HCT116 (cell line): ENCODE results near the gene TSSK6. TPM values are rescaled to one million over a fixed set of nuclear protein-coding genes. Genes with fewer than 3 reads are reported as not detected.

Source experiments
- ATAC-seq: fragments of 200-7000 bp; cut with Tn5 transposase; 2 replicates; pipeline ENCODE4 v1.9.1; 2020; ENCODE audit warnings: mild to moderate bottlenecking, moderate library complexity
- BruUV-seq: library from RNA; stranded (reverse); fragments of 400-500 nt; replicated peaks from 2 replicates; lab custom pipeline; 2021; lab: Mats Ljungman, UMichigan
- CTCF ChIA-PET: fragments of 300-600 bp; sonication (Branson Sonifier 250); formaldehyde crosslinking; loops from one replicate; lab custom pipeline; 2021; ENCODE audit warnings: antibody characterized with exemption; lab: Charles Lee
- POLR2A ChIA-PET: fragments of 300-600, 350-600 bp; sonication (Branson Sonifier 250); formaldehyde crosslinking; loops from one replicate; lab custom pipeline; 2021; ENCODE audit warnings: antibody characterized with exemption; lab: Charles Lee
- RAD21 ChIA-PET, 2 experiments: fragments of 300-600 bp; sonication (Branson Sonifier 250); formaldehyde crosslinking; loops; one replicate each; lab custom pipeline; 2023; ENCODE audit warnings: low total read pairs in 2 of 2; ENCODE audit not compliant: uncharacterized antibody in 2 of 2, unreplicated experiment in 2 of 2, low non-redundant PET in 1 of 2; lab: Charles Lee
- DNase-seq: peaks from one replicate; pipeline ENCODE4 v3.0.0-alpha.2; 2010; ENCODE audit warnings: low read depth, low spot score
- H2AFZ ChIP-seq: fragments of 200-600 bp; shearing (Covaris generic), sonication (generic); 2 replicates; pipeline ENCODE4 v1.6.1; 2017; ENCODE audit warnings: low read depth, mixed run types, mixed read lengths, antibody characterized with exemption, low read length; ENCODE audit not compliant: poor library complexity, severe bottlenecking
- H3K27ac ChIP-seq: 2 replicates; pipeline ENCODE4 v1.5.1; 2012; ENCODE audit warnings: low read depth, low read length
- H3K27me3 ChIP-seq: fragments of 200-600 bp; sonication (generic); 2 replicates; pipeline ENCODE4 v1.6.1; 2016; ENCODE audit warnings: mixed run types, low read length, mixed read lengths; ENCODE audit not compliant: insufficient read depth
- H3K36me3 ChIP-seq, 2 experiments: fragments of 200-500 bp in 1 of 2; fragments of 200-600 bp in 1 of 2; sonication (Bioruptor generic) in 1 of 2; sonication (generic) in 1 of 2; 2 replicates each; pipeline versions ENCODE4 v1.5.1 to v1.6.1; 2014 to 2016; ENCODE audit warnings: low read length in 2 of 2, inconsistent platforms in 1 of 2, mixed read lengths in 1 of 2, mixed run types in 1 of 2; ENCODE audit not compliant: insufficient read depth in 2 of 2, control insufficient read depth in 1 of 2
- H3K4me1 ChIP-seq, 2 experiments: fragments of 200-600 bp in 1 of 2; sonication (generic) in 1 of 2; 2 replicates each; pipeline versions ENCODE4 v1.5.1 to v1.6.1; 2012 to 2017; ENCODE audit warnings: low read length in 2 of 2, inconsistent platforms in 1 of 2, mild to moderate bottlenecking in 1 of 2, mixed read lengths in 1 of 2, mixed run types in 1 of 2, moderate library complexity in 1 of 2; ENCODE audit not compliant: insufficient read depth in 2 of 2, control insufficient read depth in 1 of 2
- H3K4me2 ChIP-seq: fragments of 200-600 bp; sonication (generic); 2 replicates; pipeline ENCODE4 v1.6.1; 2017; ENCODE audit warnings: mixed run types, low read length, mixed read lengths
- H3K4me3 ChIP-seq, 2 experiments: fragments of 200-600 bp in 1 of 2; sonication (generic) in 1 of 2; replicated peaks in 1 of 2; 2 replicates each; pipeline ENCODE4 v1.5.1; 2011 to 2016; ENCODE audit warnings: low read length in 2 of 2, control low read depth in 1 of 2, low read depth in 1 of 2, mild to moderate bottlenecking in 1 of 2, mixed read lengths in 1 of 2, mixed run types in 1 of 2
- H3K79me2 ChIP-seq: fragments of 200-600 bp; sonication (generic); 2 replicates; pipeline ENCODE4 v1.6.1; 2017; ENCODE audit warnings: mild to moderate bottlenecking, mixed run types, low read length, moderate library complexity, mixed read lengths; ENCODE audit not compliant: insufficient read depth
- H3K9ac ChIP-seq: fragments of 200-600 bp; sonication (generic); 2 replicates; pipeline ENCODE4 v1.6.1; 2016; ENCODE audit warnings: low read length, mixed read lengths
- H3K9me2 ChIP-seq: fragments of 200-600 bp; sonication (generic), shearing (Covaris generic); 2 replicates; pipeline ENCODE4 v1.6.1; 2017; ENCODE audit warnings: mixed run types, mild to moderate bottlenecking, moderate library complexity; ENCODE audit not compliant: insufficient read depth
- H3K9me3 ChIP-seq, 2 experiments: fragments of 200-500 bp in 1 of 2; fragments of 200-600 bp in 1 of 2; sonication (Bioruptor generic) in 1 of 2; sonication (generic) in 1 of 2; 2 replicates each; pipeline ENCODE4 v1.6.1; 2014 to 2017; ENCODE audit warnings: low read length in 2 of 2, mixed read lengths in 2 of 2, inconsistent platforms in 1 of 2, low read depth in 1 of 2, mild to moderate bottlenecking in 1 of 2, mixed run types in 1 of 2, moderate library complexity in 1 of 2; ENCODE audit not compliant: control insufficient read depth in 1 of 2, insufficient read depth in 1 of 2
- H4K20me1 ChIP-seq: fragments of 200-600 bp; sonication (generic), shearing (Covaris generic); 2 replicates; pipeline ENCODE4 v1.6.1; 2017; ENCODE audit warnings: mixed run types, mild to moderate bottlenecking, moderate library complexity; ENCODE audit not compliant: insufficient read depth
- ATF3 ChIP-seq: IDR thresholded peaks from 2 replicates; pipeline ENCODE4 v1.6.1; 2012
- CTCF ChIP-seq, 3 experiments: fragments of 200-600 bp in 1 of 3; sonication (generic) in 1 of 3; IDR thresholded peaks in 2 of 3; conservative IDR thresholded peaks in 1 of 3; 2 replicates each; pipeline ENCODE4 v1.5.1; 2012 to 2017; ENCODE audit warnings: low read depth in 2 of 3, low read length in 2 of 3, antibody characterized with exemption in 1 of 3, borderline replicate concordance in 1 of 3, control low read depth in 1 of 3, mild to moderate bottlenecking in 1 of 3, mixed read lengths in 1 of 3, mixed run types in 1 of 3, moderate library complexity in 1 of 3; ENCODE audit not compliant: insufficient read depth in 1 of 3
- EGR1 ChIP-seq: IDR thresholded peaks from 2 replicates; pipeline ENCODE4 v1.6.1; 2012; ENCODE audit warnings: low read depth
- ELF1 ChIP-seq: IDR thresholded peaks from 2 replicates; pipeline ENCODE4 v1.6.1; 2012; ENCODE audit warnings: low read depth, borderline replicate concordance
- EZH2phosphoT487 ChIP-seq: fragments of 200-600 bp; IDR thresholded peaks from 2 replicates; pipeline ENCODE4 v1.6.1; 2018; ENCODE audit warnings: antibody characterized with exemption, borderline replicate concordance
- RAD21 ChIP-seq: IDR thresholded peaks from 2 replicates; pipeline ENCODE4 v1.6.1; 2012; ENCODE audit warnings: low read depth, mild to moderate bottlenecking
- REST ChIP-seq: IDR thresholded peaks from 2 replicates; pipeline ENCODE4 v1.6.1; 2012; ENCODE audit warnings: low read depth
- SP1 ChIP-seq: IDR thresholded peaks from 2 replicates; pipeline ENCODE4 v1.6.1; 2012; ENCODE audit warnings: low read depth
- ZBTB33 ChIP-seq: IDR thresholded peaks from 2 replicates; pipeline ENCODE4 v1.6.1; 2011; ENCODE audit warnings: mild to moderate bottlenecking, low read length, moderate library complexity; ENCODE audit not compliant: insufficient replicate concordance; ENCODE audit errors: extremely low read depth
- intact Hi-C: fragments of 100-400 bp; cut with micrococcal nuclease; formaldehyde crosslinking; loops from 2 replicates; pipeline ENCODE4 v1.10.0; 2022
- total RNA-seq: library from RNA; stranded (reverse); gene quantifications from one replicate; pipeline ENCODE4 v1.2.1, GENCODE V29; 2021; ENCODE audit not compliant: unreplicated experiment

TSSK6 gene
- total RNA-seq, 1 experiment from 2014 or later, result 4.1 TPM

- Histone ChIP-seq H3K36me3 (peaks cover 23 to 43% of the 10 kb centered on the region in 2 experiments; a peak in 3 of 4 replicates), H3K9me3 (no peaks in the 10 kb centered on the region), H3K4me2 (no peak overlapping the region), H2AFZ (no peak overlapping the region), H3K27me3 (no peaks in the 10 kb centered on the region), H4K20me1 (peaks cover 10% of the 10 kb centered on the region; the same call in 1 of the 2 replicates), H3K79me2 (peaks cover 75% of the 10 kb centered on the region), H3K4me3 (no peak overlapping the region), H3K27ac (no peak overlapping the region)
- POLR2A ChIA-PET, result no interaction called here
- ATAC-seq (no peak), DNase-seq (no peak)
- no TSS peak for BruUV-seq
- RAD21 ChIA-PET, result no interaction called here
- intact Hi-C loops, result loop anchor here (5.0 kb wide), 1 partner anchor 347 kb away; no protein-coding TSS in a partner anchor
- TF ChIP-seq CTCF (IDR thresholded peaks at IDR 0.05 in 2 of 3, conservative IDR thresholded peaks at IDR 0.05 in 1 of 3; ENCODE audit: borderline replicate concordance in 1 of 3, insufficient read depth in 1 of 3, low read depth in 2 of 3, low read length in 2 of 3) (peak in 1 of 3 experiments; percentile 15; a peak in 2 of 6 replicates), EGR1 (no peak)
- TF ChIP-seq, all 23 proteins: peak for 1
- CTCF ChIA-PET, result no interaction called here
- peaks cover 8 to 18% of the 10 kb centered on the region in 2 experiments for H3K4me1 ChIP-seq
- H3K9ac ChIP-seq, result no peak overlapping the region
- no peaks in the 10 kb centered on the region for H3K9me2 ChIP-seq
Observed at GRCh38 chr19:19493841-19494546, 21.4 kb downstream of the TSSK6 start.

- Histone ChIP-seq H3K9ac (no peak overlapping the region), H3K36me3 (peaks cover 20 to 34% of the 10 kb centered on the region in 2 experiments; a peak in 3 of 4 replicates), H3K27me3 (no peaks in the 10 kb centered on the region), H3K9me3 (no peaks in the 10 kb centered on the region), H3K4me3 (no peak overlapping the region), H4K20me1 (peaks cover 10% of the 10 kb centered on the region; the same call in 1 of the 2 replicates), H3K79me2 (peaks cover 89% of the 10 kb centered on the region), H3K4me2 (no peak overlapping the region), H3K4me1 (peaks cover 19 to 37% of the 10 kb centered on the region in 2 experiments), H3K9me2 (no peaks in the 10 kb centered on the region), H2AFZ (no peak overlapping the region), H3K27ac (no peak overlapping the region)
- ChIA-PET RAD21 (no interaction called here), CTCF (no interaction called here), POLR2A (no interaction called here)
- no TSS peak for BruUV-seq
- no peak for DNase-seq
- no peak for ATAC-seq
- intact Hi-C loops, result loop anchor here (5.0 kb wide), 1 partner anchor 345 kb away; no protein-coding TSS in a partner anchor
- TF ChIP-seq RAD21 (no peak), EZH2phosphoT487 (no peak), ZBTB33 (no peak), REST (no peak), ELF1 (no peak), SP1 (no peak), ATF3 (no peak)
Observed at GRCh38 chr19:19492026-19492610, 23.2 kb downstream of the TSSK6 start.
